K562 (cell line): ENCODE data around the gene PTRH1. TPM values are rescaled to one million over a fixed set of nuclear protein-coding genes. Genes with fewer than 3 reads are reported as not detected.

Experiments
- ATAC-seq: fragments of 200-7000 bp; cut with Tn5 transposase; 3 replicates; pipeline ENCODE4 v1.9.1; 2020; ENCODE audit warnings: moderate library complexity
- BruUV-seq: library from RNA; stranded (reverse); fragments of 400-500 nt; replicated peaks from 2 replicates; lab custom pipeline; 2021; lab: Mats Ljungman, UMichigan
- CTCF ChIA-PET: fragments of 300-600 bp; formaldehyde crosslinking; extraction: SDS; loops from one replicate; lab custom pipeline; 2021; ENCODE audit warnings: low intra/inter-chr PET ratio; lab: Yijun Ruan, JAX
- POLR2A ChIA-PET: fragments of 300-600, 350-650 bp; sonication (Branson Sonifier 250); formaldehyde crosslinking; extraction: SDS; loops from one replicate; lab custom pipeline; 2021; ENCODE audit warnings: antibody characterized with exemption, inconsistent platforms; lab: Yijun Ruan, JAX
- DNase-seq, 4 experiments: peaks; one replicate each; pipeline versions ENCODE4 v3.0.0 to v3.0.0-alpha.2; 2011 to 2018; ENCODE audit warnings: low spot score in 3 of 4, mixed read lengths in 3 of 4; ENCODE audit errors: extremely low read depth in 1 of 4
- FAIRE-seq: peaks from 2 replicates; lab custom pipeline; 2011; peaks lifted over from hg19 to GRCh38; lab: Jason Lieb, UNC
- H2AFZ ChIP-seq: 2 replicates; pipeline ENCODE4 v1.6.0; 2011; ENCODE audit warnings: low read depth, low read length, control low read depth, inconsistent platforms
- H3K27ac ChIP-seq: fragments of 200-600 bp; 3 replicates; pipeline ENCODE4 v1.8.0; 2011; ENCODE audit warnings: low read depth, mild to moderate bottlenecking, control low read depth, inconsistent platforms, low read length, moderate library complexity, mixed read lengths; ENCODE audit errors: extremely low read depth
- H3K27me3 ChIP-seq, 2 experiments: fragments of 300-600 bp in 1 of 2; 2 replicates in 1 of 2; 3 replicates in 1 of 2; pipeline versions ENCODE4 v1.6.0 to v1.8.0; 2011; ENCODE audit warnings: inconsistent platforms in 2 of 2, low read length in 2 of 2, mild to moderate bottlenecking in 1 of 2, mixed read lengths in 1 of 2, moderate library complexity in 1 of 2; ENCODE audit not compliant: control insufficient read depth in 2 of 2, insufficient read depth in 2 of 2
- H3K36me3 ChIP-seq: fragments of 300-600 bp; 3 replicates; pipeline ENCODE4 v1.8.0; 2011; ENCODE audit warnings: mild to moderate bottlenecking, low read length, inconsistent platforms; ENCODE audit not compliant: control insufficient read depth, insufficient read depth
- H3K4me1 ChIP-seq, 2 experiments: fragments of 200-600 bp in 1 of 2; replicated peaks in 1 of 2; 2 replicates in 1 of 2; 3 replicates in 1 of 2; pipeline versions ENCODE4 v1.5.1 to v1.8.0; 2011; ENCODE audit warnings: inconsistent platforms in 2 of 2, low read length in 2 of 2, mild to moderate bottlenecking in 1 of 2, mixed read lengths in 1 of 2, moderate library complexity in 1 of 2; ENCODE audit not compliant: control insufficient read depth in 2 of 2, insufficient read depth in 2 of 2
- H3K4me2 ChIP-seq: 2 replicates; pipeline ENCODE4 v1.6.1; 2011; ENCODE audit warnings: low read length, control low read depth, inconsistent platforms, mixed read lengths; ENCODE audit not compliant: insufficient read depth
- H3K4me3 ChIP-seq: fragments of 200-600 bp; sonication (generic), shearing (Covaris generic); 2 replicates; pipeline ENCODE4 v1.5.1; 2016; ENCODE audit warnings: control low read depth, inconsistent platforms
- H3K79me2 ChIP-seq: fragments of 200-600 bp; 3 replicates; pipeline ENCODE4 v1.8.0; 2011; ENCODE audit warnings: low read length, inconsistent platforms; ENCODE audit not compliant: control insufficient read depth, insufficient read depth
- H3K9ac ChIP-seq, 2 experiments: 2 replicates each; pipeline versions ENCODE4 v1.6.0 to v1.6.1; 2011; ENCODE audit warnings: low read depth in 2 of 2, low read length in 2 of 2, control low read depth in 1 of 2, inconsistent platforms in 1 of 2, mild to moderate bottlenecking in 1 of 2, mixed read lengths in 1 of 2; ENCODE audit not compliant: insufficient read depth in 1 of 2
- H3K9me1 ChIP-seq: one replicate; pipeline ENCODE4 v1.6.0; 2011; ENCODE audit warnings: inconsistent platforms, mild to moderate bottlenecking, low read length, moderate library complexity; ENCODE audit not compliant: control insufficient read depth, insufficient read depth
- H3K9me3 ChIP-seq: replicated peaks from 2 replicates; pipeline ENCODE4 v1.5.1; 2011; ENCODE audit warnings: low read depth, low read length, inconsistent platforms; ENCODE audit not compliant: control insufficient read depth, insufficient read depth
- H4K20me1 ChIP-seq: replicated peaks from 2 replicates; pipeline ENCODE4 v1.6.1; 2011; ENCODE audit warnings: low read length, inconsistent platforms, mixed read lengths; ENCODE audit not compliant: control insufficient read depth, insufficient read depth
- CCNT2 ChIP-seq: IDR thresholded peaks from 2 replicates; pipeline ENCODE4 v1.6.1; 2011; ENCODE audit warnings: borderline replicate concordance, low read depth, mild to moderate bottlenecking, moderate library complexity, mixed read lengths, low read length; ENCODE audit not compliant: insufficient read length; ENCODE audit errors: extremely low read depth
- DNMT1 ChIP-seq: fragments of 450-650 bp; IDR thresholded peaks from 2 replicates; pipeline ENCODE4 v1.6.1; 2016; ENCODE audit warnings: antibody characterized with exemption, mild to moderate bottlenecking
- DPF2 ChIP-seq: fragments of 450-650 bp; IDR thresholded peaks from 2 replicates; pipeline ENCODE4 v1.6.1; 2016
- FOXM1 ChIP-seq, 2 experiments: fragments of 450-650 bp in 1 of 2; sonication (generic) in 1 of 2; formaldehyde crosslinking in 1 of 2; IDR thresholded peaks; 2 replicates each; pipeline versions ENCODE4 v1.6.1 to v1.9.0; 2017 to 2022; ENCODE audit warnings: low read depth in 2 of 2, mild to moderate bottlenecking in 2 of 2, missing genetic modification reagents in 1 of 2, moderate library complexity in 1 of 2
- JUNB ChIP-seq: fragments of 450-650 bp; formaldehyde crosslinking; conservative IDR thresholded peaks from 2 replicates; pipeline ENCODE4 v1.4.0; 2020; ENCODE audit warnings: mild to moderate bottlenecking
- NR4A1 ChIP-seq, 2 experiments: fragments of 250-450 bp in 1 of 2; fragments of 450-650 bp in 1 of 2; sonication (Bioruptor Pico) in 1 of 2; IDR thresholded peaks; 2 replicates each; pipeline versions ENCODE4 v1.4.0 to v1.6.1; 2016 to 2020; ENCODE audit warnings: mild to moderate bottlenecking in 2 of 2, missing compliant biosample characterization in 1 of 2, missing genetic modification characterization in 1 of 2, moderate library complexity in 1 of 2
- RFX1 ChIP-seq: fragments of 450-650 bp; IDR thresholded peaks from 2 replicates; pipeline ENCODE4 v1.6.1; 2016; ENCODE audit warnings: mild to moderate bottlenecking, moderate library complexity
- TAL1 ChIP-seq: fragments of 450-650 bp; IDR thresholded peaks from 2 replicates; pipeline ENCODE4 v1.6.1; 2016; ENCODE audit warnings: mild to moderate bottlenecking
- TRIM24 ChIP-seq, 2 experiments: fragments of 450-650 bp; IDR thresholded peaks; 2 replicates each; pipeline ENCODE4 v1.6.1; 2016
- ZNF644 ChIP-seq: fragments of 200-800 bp; sonication (Bioruptor generic); IDR thresholded peaks from 2 replicates; pipeline ENCODE4 v1.6.1; 2016; ENCODE audit warnings: low read depth, missing genetic modification characterization, missing compliant biosample characterization
- WGBS: fragments of 100-300 bp; shearing (Covaris generic); methylation state at CpG from one replicate; pipeline ENCODE4 v1.1.6; 2016; ENCODE audit warnings: low coverage, mixed read lengths; ENCODE audit not compliant: insufficient coverage; ENCODE audit errors: missing lambda C conversion rate; 5-methylcytosine and 5-hydroxymethylcytosine counted together
- in situ Hi-C: fragments of 300-500 bp; cut with MboI; formaldehyde crosslinking; loops from 4 replicates; pipeline ENCODE4 v1.15.0; 2018; ENCODE audit warnings: inconsistent platforms, mixed read lengths
- intact Hi-C: fragments of 100-400 bp; cut with micrococcal nuclease; formaldehyde crosslinking; loops from 2 replicates; pipeline ENCODE4 v1.14.2; 2022
- polyA plus RNA-seq, 8 experiments: library from polyadenylated mRNA; depleted of rRNA in 4 of 8; stranded (reverse) in 5 of 8; unstranded in 3 of 8; fragments of >200 nt; fragmentation: Nextera tagmentation in 2 of 8; fragmentation: Illumina TruSeq in 1 of 8; extraction: Ambion mirVana in 2 of 8; extraction: Trizol in 1 of 8; gene quantifications; 2 replicates each; pipeline versions ENCODE4 v1.2.1 to v1.2.3, GENCODE V29; 2011 to 2014; ENCODE audit warnings: inconsistent platforms in 1 of 8, missing spikeins in 1 of 8
- total RNA-seq, 7 experiments: library from RNA; depleted of rRNA in 6 of 7; stranded (reverse); fragments of >200 nt in 6 of 7; fragmentation: Illumina TruSeq in 2 of 7; extraction: Trizol in 2 of 7; gene quantifications; 2 replicates each; pipeline versions ENCODE4 v1.2.1 to v1.2.3, GENCODE V29; 2011 to 2021; ENCODE audit warnings: low replicate concordance in 1 of 7

Gene PTRH1
- total and polyA plus RNA-seq, 9 of the 15 experiments (the other 6 are each of a cell fraction or from before 2014, with no cell fraction given): 0.63 to 43.1 (median 5.7) TPM

GRCh38 chr9:127732444-127732843 lies 17.0 kb upstream of the PTRH1 start:
- Histone ChIP-seq H3K36me3 (no peaks in the 10 kb centered on the region), H3K4me1 (peaks cover 7 to 37% of the 10 kb centered on the region in 2 experiments; a peak in 4 of 5 replicates), H2AFZ (no peak overlapping the region), H3K27me3 (no peaks in the 10 kb centered on the region), H3K9me3 (no peaks in the 10 kb centered on the region), H3K4me2 (no peak overlapping the region), H3K4me3 (no peak overlapping the region), H3K79me2 (peaks cover 4% of the 10 kb centered on the region; the same call in 2 of the 3 replicates), H4K20me1 (no peaks in the 10 kb centered on the region; the same call in 1 of the 2 replicates), H3K9ac (peak overlapping the region in 1 of 2 experiments; percentile 42; a peak in 1 of 4 replicates), H3K9me1 (no peaks in the 10 kb centered on the region), H3K27ac (no peak overlapping the region)
- TF ChIP-seq TAL1 (no peak), RFX1 (no peak), CCNT2 (no peak), JUNB (CRISPR knock-in tag) (no peak), NR4A1 (CRISPR knock-in tag; IDR thresholded peaks at IDR 0.05) (no peak), NR4A1 (tag; IDR thresholded peaks at IDR 0.05) (no peak), FOXM1 (IDR thresholded peaks at IDR 0.05; ENCODE audit: low read depth) (no peak), FOXM1 (CRISPR knock-in tag; IDR thresholded peaks at IDR 0.05; ENCODE audit: low read depth) (no peak), TRIM24 (IDR thresholded peaks at IDR 0.05) (no peak), DNMT1 (no peak), ZNF644 (tag) (no peak), DPF2 (no peak)
- intact Hi-C loops (loop anchor here (10.0 kb wide), 1 partner anchor 302 kb away; no protein-coding TSS in a partner anchor), in situ Hi-C loops (loop anchor here (10.0 kb wide), 1 partner anchor 138 kb away; no protein-coding TSS in a partner anchor)
- 81% methylated on average over 10 of the region's 21 CpGs for WGBS
- ChIA-PET CTCF (no interaction called here), POLR2A (interaction anchor here (0.9 to 1.1 kb wide), 2 partner anchors 17 to 50 kb away, joined by 3 to 4 read pairs; partner anchors contain the start of genes PTRH1 and TTC16)
- no TSS peak for BruUV-seq
- ATAC-seq (no peak), FAIRE-seq (no peak), DNase-seq (no peak)
